NCI-H146 treated with DMSO at 0.1 percent for 48 hours (cell line): ENCODE data around the gene IFNE.

Source experiments
- DNase-seq: peaks from one replicate; lab custom pipeline; 2025; ENCODE audit not compliant: unreplicated experiment; lab: John Stamatoyannopoulos, UW

IFNE gene, protein sequence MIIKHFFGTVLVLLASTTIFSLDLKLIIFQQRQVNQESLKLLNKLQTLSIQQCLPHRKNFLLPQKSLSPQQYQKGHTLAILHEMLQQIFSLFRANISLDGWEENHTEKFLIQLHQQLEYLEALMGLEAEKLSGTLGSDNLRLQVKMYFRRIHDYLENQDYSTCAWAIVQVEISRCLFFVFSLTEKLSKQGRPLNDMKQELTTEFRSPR

DNA sequence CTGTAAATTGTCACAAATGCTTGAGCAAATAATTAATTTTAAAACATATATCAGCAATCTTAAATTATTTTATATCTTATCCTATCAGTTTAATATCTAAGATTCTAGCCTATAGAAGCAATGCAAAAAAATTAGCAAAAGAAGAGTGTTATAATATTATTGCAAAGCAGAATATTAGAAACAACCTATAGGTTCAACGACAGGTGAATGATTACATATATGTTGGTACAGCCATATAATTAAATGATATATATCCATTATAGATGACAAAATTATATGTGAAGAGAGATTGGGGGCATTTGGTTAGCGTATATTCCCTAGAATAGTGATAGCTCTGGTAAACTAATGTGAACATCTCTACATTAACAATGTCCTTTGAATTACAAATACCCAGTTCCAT is at the start of gene IFNE:
Gene IFNE (minus strand): TSS at position 101 of the 400 bp plus-strand sequence. CDS start 619 bp downstream, outside the sequence.
- DNase-seq = no peak

DNA sequence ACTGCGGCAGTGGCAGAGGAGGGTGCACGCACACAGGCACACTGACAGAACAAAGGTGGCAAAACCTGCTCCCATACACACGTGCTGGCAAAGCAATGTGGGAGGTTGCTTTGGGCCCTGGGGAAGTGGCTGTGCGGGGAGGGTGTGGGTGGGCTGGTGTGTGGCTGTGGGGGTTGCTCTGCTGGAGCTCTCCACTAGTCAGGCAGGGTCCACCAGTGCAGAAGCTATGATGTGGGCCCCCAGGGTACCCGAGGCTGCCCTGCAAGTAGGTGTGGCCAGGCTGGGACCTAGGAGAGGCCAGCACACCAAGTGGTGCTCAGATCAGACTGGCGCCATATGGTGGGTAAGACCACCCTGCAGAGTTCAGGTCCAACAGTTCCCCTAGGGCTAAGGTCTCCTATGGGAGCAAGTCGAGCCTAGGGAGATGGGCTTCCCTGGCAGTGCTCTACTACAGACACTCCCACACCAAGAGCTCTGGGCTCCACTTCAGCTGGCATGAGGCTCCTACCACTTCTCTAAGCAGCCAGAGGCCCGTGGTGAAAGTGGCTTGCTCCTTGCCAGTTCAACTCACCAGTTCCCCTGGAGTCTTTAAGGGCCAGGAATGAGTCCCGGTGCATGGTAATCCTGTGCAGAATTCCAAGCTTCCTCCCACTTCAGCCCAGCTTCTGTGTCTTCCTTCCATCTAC is 46.2 kb upstream of the IFNE start:
- no peak for DNase-seq

DNA sequence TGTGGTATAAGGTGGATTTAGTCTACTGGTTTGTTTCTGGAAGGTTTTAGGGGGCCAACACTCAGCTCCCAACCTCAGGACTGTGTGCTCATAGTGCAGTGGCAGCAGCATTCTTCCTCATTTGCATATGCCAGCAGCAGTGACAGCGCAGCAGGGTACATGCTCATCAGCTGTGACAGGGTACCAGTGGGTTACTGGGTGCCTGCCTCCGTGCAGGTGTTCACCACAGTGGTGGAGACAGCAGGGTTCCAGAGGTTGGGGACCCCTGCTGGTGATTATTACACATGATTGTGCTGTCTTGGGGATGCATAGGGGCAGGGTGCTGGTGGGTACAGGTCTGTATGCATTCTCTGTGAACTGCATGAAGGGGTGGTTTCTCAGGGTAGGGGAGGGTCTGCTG is 45.5 kb upstream of the IFNE start:
- DNase-seq = no peak

DNA sequence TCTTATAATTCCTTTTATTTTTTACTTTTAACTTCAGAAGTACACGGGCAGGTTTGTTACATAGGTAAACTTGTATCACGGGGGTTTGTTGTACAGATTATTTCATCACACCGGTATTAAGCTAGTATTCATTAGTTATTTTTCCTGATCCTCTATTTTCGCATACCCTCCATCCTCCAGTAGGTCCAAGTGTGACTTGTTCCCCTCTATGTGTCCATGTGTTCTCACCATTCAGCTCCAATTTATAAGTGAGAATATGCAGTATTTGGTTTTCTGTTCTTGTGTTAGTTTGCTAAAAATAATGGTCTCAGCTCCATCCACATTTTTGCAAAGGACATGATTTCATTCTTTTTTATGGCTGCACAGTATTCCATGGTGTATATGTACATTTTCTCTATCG is 43.1 kb upstream of the IFNE start:
- no peak for DNase-seq

DNA sequence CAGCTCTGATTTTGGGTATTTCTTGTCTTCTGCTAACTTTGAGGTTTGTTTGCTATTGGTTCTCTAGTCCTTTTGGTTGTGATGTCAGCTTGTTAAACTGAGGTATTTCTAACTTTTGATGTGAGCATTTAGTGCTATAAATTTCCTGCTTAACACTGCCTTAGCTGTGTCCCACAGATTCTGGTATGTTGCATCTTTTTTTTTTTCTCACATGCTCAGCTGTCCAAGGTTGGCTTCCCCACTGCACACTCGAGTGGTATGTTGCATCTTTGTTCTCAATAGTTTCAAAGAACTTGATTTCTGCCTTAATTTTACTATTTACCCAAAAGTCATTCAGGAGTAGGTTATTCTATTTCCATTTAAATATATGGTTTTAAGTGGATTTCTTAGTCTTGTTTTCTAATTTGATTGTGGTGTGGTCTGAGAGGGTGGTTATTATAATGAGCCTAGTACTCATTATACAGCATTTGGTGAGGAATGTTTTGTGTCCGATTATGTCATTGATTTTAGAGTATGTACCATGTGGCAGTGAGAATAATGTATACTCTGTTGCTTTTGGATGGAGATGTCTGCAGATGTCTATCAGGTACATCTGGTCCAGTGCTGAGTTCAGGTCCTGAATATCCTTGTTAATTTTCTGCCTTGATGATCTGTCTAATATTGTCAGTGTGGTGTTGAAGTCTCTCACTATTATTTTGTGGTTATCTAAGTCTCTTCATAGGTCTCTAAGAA is 42.2 kb upstream of the IFNE start:
- DNase-seq = no peak

DNA sequence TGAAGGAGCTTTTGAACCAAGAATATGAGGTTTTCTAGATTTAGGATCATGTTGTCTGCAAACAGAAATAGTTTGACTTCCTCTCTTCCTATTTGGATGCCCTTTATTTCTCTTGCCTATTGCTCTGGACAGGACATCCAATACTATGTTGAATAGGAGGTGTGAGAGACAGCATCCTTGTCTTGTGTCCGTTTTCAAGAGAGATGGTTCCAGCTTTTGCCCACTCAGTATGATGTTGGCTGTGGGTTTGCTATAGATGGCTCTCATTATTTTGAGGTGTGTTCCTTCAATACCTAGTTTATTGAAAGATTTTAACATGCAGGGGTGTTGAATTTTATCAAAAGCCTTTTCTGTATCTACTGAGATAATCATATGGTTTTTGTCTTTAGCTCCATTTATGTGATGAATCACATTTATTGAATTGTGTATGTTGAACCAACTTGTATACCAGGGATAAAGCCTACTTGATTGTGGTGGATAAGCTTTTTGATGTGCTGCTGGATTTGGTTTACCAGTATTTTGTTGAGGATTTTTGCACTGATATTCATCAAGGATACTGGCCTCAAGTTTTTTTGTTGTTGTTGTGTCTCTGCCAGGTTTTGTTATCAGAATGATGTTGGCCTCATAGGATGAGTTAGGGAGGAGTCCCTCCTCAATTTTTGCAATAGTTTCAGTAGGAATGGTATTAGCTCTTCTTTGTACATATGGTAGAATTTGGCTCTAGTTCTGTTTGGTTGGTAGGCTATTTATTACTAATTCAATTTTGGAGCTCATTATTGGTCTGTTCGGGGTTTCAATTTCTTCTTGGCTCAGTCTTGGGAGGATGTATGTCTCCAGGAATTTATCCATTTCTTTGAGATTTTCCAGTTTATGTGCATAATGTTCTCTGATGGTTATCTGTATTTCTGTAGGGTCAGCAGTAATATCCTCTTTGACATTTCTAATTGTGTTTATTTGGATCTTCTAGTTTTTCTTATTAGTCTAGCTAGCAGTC is 41.2 kb upstream of the IFNE start:
- DNase-seq = no peak

DNA sequence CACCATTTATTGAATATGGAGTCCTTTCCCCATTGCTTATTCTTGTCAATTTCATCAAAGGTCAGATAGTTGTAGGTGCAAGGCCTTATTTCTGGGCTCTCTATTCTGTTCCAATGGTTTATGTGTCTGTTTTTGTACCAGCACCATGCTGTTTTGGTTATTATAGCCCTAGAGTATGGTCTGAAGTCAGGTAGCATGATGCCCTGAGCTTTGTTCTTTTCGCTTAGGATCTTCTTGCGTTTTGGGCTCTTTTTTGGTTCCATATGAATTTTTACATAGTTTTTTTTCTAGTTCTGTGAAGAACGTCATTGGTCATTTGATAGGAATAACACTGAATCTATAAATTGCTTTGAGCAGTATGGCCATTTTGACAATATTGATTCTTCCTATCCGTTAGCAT is 40.2 kb upstream of the IFNE start:
- no peak for DNase-seq

DNA sequence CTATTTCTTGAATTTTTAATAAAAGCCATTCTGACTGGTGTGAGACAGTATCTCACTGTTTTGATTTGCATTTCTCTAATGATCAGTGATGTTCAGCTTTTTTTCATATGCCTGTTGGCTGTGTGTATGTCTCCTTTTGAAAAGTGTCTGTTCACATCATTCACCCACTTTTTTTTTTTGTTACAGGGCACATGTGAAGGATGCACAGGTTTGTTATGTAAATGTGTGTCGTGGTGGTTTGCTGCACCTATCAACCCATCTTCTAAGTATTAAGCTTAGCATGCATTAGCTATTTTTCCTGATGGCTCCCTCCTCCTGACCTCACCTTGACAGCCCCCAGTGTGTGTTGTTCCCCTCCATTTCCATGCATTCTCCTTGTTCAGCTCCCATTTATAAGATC is 39.3 kb upstream of the IFNE start:
- no peak for DNase-seq

DNA sequence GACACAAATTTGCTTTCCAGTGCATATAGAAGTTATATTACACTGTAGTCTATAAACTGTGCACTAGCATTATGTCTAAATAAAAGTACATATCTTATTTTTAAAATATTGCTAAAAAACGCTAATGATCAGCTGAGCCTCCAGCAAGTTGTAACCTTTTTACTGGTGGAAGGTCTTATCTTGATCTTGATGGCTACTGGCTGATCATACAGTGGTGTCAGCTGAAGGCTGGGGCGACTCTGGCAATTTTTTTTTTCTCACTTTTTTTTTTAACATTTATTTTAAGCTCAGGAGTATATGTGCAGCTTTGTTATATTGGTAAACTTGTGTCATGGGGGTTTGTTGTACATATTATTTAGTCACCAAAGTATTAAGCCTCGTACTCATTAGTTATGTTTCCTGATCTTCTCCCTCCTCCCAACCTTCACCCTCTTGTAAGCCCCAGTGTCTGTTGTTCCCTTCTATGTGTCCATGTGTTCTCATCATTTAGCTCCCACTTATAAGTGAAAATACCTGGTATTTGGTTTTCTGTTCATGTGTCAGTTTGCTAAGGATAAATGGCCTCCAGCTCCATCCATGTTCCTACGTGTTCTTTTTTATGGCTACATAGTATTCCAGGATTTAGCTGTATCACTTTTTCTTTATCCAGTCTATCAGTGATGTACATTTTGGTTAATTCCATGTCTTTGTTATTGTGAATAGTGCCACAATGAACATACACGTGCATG is 38.6 kb upstream of the IFNE start:
- DNase-seq = no peak

DNA sequence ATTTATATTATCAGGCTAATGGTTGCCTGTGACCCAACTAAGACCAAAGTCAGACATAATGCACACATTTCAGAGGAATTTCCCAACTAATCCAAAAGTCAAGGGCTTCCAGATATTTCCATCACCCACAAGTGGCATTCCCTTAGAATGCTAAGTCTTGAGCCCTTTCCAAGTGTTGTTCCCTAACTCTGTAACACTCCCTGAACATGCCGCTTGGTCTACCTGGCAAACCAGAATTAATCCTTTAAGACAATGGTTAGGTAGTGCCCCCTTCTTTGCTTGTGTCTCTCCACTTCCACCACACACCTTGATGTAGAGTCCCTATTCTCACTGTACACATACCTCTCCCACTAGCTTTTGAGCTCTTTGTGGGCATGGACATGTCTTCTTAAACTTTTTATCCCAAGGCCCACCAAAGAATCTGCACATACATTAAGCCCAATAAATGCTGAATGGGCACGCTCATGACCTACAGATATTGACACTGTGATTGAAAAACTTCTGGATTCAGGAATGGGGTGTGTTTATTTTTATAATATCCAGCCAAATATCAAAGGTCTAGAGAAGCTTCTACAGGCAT is 37.8 kb upstream of the IFNE start:
- no peak for DNase-seq

DNA sequence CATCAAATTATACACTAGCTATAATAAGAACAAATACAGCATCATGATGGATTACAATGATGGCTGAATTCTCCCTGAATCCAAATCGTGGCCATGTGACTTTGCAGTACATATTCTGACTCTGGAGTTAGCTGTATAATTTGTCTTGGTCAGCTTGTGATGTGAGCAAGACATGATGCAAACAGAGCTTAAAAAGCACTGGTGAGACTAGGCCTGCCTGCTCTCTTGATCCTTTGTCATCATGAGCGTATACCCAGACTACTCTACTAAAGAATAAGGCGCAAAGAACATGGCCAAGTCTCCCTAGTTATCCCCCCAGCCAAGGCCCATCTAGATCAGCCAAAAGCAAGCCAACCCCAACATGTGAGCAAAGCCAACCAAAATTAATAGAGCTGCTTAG is 34.7 kb upstream of the IFNE start:
- DNase-seq = no peak

DNA sequence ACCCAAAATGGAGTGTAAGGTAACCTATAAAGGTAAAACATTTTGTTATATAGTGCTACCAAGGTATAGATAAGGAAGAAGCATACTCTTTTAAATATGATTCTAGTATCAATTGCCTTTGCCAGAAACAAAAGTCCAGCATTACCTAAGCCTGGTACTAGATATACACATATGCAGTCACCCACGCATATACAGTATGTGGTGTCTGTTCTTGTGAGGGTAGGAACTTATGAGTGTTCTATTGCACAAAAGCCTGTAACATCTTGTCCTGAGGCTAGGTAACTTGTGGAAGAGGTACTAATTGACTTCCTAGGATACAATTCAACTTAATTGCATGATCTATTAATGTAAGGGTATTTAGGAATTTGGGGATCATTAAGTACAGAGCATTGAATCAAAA is 31.3 kb upstream of the IFNE start:
- no peak for DNase-seq

DNA sequence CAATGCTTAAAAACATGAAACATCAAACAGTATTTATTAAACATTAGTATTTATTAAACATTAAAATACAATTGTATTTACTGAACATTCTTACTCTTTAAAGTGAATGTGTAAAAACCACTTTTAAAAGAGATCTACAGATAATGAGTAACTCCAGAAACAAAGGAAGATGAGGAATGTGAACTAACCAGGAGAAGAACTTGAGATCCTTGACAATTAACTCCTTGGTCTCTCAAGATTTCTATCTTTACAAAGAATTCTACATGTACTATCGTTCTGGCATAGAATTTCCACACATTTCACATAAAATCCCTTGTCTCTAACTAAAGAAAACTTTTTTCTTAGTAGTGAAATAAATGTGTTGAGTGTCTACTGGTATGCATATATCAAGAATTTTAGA is 28.7 kb upstream of the IFNE start:
- DNase-seq = no peak

DNA sequence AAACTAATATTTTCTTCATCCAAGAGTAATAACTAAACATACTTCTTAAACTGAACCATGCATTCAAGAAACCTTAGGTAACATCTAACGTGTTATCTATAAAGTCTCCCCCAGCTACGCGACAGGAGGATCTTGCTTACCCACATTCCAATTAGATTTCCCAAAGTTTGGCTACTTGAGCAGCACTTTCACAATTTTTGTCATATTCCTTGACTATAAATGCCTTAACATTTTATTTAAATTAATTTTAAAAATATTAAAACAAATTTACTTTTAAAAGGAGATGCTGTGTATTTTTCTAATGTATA is 25.3 kb upstream of the IFNE start:
- DNase-seq = no peak

DNA sequence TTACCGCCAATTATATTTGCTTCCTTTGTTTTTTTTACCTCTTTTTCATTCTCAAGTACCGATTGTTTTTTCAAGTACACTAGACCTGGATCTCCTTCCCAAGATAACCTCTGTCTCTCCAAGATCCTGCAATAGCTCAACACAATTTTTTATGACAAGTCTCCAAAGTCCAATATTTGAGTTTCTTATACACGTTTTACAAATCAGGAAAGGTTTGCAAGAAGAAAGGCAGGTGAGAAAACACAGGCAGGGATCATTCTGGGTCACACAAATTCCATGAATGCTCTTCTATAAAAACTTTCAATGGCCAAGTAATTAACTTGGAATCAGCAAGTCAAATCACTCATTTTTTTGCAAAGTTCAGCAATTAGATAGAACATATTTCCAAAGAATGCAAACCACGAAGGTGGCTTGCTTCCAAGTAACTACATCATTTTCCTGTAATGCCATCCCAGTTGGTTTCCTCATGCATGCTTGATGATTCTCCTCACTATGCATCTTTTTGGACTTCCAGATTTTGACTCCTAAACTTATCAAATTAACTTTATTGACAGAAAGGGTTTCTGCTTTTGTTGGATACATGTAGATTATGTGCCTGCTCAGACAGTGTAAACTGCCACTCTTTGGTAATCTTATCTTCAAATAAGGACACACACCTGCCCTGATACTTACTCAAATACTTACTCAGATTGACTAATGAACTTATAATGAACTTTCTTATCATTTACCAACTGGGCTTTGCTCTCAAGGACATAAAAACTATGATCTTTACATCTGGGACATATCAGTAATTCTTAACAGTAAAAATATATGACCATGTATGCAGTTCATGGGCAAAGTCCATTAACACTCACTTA is 24.7 kb upstream of the IFNE start:
- no peak for DNase-seq

DNA sequence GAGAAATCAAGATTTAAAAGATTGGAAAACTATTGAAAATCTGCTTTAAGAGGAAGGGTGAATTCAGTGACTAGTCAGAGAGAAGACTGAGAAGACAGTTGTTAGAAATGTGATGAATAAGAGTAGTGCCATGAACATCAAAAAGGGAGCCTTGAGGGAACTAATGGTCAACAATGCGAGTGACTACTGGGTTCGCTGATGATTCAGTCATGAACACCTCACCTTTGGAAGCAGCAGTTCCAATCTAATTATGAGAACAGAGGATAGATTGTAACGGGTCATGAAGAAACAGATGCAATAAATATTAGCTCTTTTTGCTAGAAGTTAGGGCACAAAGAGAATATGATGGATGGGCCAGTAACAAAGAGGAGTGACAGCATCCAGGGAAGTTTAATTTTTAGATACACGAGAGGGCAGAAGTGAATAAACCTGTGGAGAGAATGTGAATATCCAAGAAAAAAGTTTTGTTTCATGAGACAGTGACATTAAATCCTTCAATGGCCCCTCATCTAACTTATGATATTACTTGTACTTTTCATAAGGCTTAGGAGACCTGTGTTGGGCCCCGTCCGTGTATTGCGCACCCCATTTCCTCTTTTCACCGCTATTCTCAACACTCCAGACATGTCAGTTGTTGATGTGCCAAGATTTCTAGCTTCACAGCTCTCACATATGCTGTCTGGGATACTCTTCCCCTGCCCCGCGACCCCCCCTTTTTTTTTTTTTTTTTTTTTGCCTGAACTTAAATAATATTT is 23.5 kb upstream of the IFNE start:
- no peak for DNase-seq

DNA sequence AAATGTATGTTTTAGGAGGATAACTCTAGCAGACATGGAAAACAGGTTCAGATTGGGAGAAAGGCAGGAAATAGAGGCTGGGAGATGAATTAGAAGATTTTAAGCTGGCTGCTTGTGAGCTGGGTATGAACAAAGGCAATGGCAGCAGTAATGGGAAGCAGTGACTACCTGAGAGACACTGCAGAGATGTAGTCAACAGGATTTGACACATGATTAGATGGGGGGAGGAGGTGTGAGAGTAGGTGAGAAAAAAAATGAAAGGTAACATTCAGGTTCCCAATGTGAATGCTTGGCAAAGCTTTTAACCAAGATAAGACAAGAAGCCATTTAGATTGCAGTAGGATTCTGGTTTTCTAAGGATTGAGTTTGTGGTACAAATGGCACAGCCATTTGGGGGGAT is 22.8 kb upstream of the IFNE start:
- no peak for DNase-seq

DNA sequence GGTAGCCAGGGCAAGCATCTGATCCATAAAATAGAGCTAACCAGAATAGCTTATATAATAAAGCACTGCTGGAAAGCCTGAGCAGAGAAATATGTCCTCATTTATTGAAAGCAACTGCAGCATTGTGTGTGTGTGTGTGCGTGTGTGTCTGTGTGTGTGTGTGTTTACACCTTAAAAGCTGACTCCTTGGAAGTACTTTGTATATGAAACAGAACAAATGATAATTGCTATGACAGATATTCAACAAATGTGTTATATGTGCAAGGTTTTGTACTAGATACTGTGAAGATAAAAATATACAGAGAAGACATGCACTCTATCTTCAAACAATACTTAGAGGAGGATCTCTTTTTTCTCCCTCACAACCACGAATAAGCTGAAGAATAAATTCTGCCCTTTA is 22.0 kb upstream of the IFNE start:
- DNase-seq = no peak

DNA sequence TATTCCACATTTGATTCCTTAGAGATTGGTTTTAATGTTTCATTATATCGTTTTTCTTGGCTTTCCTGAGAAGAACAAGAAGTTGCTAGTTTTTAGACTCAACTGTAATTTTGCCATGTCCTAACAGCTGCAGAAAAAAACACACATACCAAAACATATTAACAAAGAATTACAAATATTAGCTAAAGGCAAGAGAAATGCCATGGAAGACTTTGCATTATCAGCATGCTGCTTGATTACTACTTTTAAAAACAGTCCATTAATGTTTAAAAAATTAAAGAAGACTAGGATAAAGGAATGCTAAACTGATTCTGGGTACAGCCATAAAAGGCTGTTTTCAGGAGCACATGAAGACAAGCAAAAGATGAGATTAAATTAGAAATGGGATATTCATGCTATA is 20.5 kb upstream of the IFNE start:
- DNase-seq = no peak
